ENCODE results near the gene TMEM185B.

- no peak for TF ChIP-seq CTCF (IDR thresholded peaks at IDR 0.05)
- peak; percentile 85 to 95 (median 88) for TF ChIP-seq POLR2AphosphoS5 (IDR thresholded peaks at IDR 0.05)
Observed at GRCh38 chr2:120252225-120253020, 29.2 kb upstream of the TMEM185B start, which contains the start of gene RALB.
